ENCODE measurements around the gene NARS2.

The NARS2 gene

GRCh38 chr11:78415338-78415737, 159.3 kb downstream of the NARS2 start:
- DNase-seq (ENCODE audit: low read depth), result no peak

GRCh38 chr11:78414321-78415051, 160.2 kb downstream of the NARS2 start:
- no peak for DNase-seq (ENCODE audit: low read depth)

DNA sequence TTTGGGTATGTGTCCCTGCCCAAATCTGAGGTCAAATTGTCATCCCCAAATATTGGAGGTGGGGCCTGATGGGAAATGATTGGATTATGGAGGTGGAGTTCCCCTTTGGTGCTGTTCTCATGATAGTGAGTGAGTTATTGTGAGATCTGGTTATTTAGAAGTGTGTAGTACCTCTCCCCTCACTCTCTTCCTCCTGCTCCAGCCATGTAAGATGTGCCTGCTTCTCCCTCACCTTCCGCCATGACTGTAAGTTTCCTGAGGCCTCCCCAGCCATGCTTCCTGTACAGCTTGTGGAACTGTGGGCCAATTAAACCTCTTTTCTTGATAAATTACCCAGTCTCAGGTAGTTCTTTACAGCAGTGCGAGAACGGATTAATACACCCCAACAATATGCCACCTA, 166.0 kb downstream of the NARS2 start:
- no peak for DNase-seq (ENCODE audit: low read depth)

DNA sequence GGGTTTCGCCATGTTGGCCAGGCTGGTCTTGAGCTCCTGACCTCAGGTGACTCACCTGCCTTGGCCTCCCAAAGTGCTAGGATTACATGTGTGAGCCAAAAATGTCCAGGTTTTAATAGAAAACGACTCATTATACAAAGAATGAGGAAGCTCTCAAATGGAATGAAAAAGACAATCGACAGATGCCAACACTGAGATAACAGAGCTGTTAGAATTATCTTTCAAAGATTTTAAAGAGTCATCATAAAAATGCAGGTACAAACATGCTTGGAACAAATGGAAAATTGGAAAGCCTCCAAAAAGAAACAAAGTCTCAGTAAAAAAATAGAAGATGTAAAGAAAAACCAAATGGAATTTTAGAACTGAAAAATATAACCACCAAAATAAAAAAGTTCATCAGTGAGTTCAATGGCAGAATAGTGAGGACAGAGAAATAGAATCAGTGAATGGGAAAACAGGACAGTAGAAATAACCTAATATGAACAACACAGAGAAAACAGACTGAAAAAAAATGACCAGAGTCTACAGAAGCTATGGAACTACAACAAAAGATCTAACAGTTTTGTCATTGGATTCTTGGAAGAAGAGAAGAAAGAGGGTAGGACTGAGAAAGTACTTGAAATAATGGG, 168.0 kb downstream of the NARS2 start:
- no peak for DNase-seq (ENCODE audit: low read depth)

DNA sequence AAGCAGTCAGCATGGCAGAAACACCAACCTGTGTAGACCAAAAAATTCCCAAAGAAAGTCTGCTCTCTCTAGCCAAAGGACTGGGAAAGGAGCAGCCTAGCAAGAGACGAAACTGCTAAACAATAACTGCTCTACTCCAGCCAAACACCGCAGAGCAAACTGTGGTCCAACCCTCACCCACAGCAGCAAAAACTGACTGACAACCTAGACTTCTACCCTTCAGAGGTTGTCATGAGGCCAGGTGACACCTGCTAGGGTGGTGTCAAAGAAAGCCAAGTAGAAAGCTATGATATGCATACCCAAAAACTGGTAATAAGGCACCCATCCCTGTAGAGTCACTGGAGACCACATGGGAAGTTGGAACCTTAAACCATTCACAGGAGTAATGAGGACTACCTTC, 168.9 kb downstream of the NARS2 start:
- no peak for DNase-seq (ENCODE audit: low read depth)

- no peak for DNase-seq (ENCODE audit: low read depth)
Measured at GRCh38 chr11:78403781-78404180, 170.9 kb downstream of the NARS2 start.

GRCh38 chr11:78402847-78403246, 171.8 kb downstream of the NARS2 start:
- no peak for DNase-seq (ENCODE audit: low read depth)

DNA sequence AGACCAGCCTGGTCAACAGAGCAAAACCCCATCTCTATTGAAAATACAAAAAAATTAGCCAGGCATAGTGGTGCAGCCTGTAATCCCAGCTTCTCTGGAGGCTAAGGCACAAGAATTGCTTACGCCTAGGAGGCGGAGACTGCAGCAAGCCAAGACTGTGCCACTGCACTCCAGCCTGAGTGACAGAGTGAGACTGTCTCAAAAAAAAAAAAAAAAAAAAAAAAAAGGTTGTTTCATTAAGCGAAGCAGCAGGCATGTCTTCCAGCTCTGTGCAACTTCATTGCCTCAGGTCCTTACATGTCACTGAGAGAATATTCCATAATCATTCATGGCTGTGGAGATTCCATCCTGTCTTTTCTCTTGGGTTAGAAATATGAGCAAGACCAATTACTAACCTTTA, 174.0 kb downstream of the NARS2 start:
- no peak for DNase-seq (ENCODE audit: low read depth)

GRCh38 chr11:78400116-78400515, 174.5 kb downstream of the NARS2 start:
- no peak for DNase-seq (ENCODE audit: low read depth)

DNA sequence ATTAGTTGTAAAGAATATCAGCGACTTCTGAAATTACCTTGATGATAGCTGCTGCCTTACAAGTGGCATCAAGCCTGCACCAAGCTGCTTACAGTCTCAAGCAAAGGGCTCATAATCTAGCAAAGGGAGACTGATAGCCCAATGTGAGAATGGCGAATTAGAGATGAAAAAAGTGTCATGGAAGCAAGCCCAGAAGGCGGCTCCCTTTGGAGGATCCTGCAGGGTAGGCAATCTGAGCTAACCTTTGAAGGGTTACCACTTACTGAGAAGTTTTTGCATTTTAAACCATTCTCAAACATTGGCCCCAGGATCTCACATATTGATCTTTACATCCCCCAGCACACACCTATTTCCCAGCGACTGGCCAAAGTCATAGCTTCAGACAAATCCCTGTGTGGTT, 175.5 kb downstream of the NARS2 start:
- DNase-seq (ENCODE audit: low read depth), result no peak

GRCh38 chr11:78398715-78399114, 175.9 kb downstream of the NARS2 start:
- DNase-seq (ENCODE audit: low read depth), result no peak

GRCh38 chr11:78397398-78397797, 177.3 kb downstream of the NARS2 start:
- no peak for DNase-seq (ENCODE audit: low read depth)

DNA sequence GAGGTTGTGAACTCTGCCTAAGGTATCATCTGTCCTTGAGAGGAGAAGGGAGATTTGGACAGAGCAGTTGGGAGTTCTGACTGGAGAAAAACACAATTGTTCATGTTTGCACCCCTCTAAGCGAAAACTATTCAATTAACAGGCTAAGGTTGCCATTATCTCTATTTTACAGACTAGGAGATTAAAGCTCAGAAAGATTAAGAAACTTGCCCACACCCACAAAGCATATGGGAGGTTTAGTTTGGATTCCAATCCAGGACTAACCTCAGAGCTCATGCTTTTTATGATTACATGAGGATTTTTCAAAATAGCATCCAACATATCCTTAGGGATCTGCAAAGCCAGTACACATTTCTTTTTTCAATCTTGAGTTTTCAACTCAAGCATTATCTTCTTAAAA, 179.1 kb downstream of the NARS2 start:
- DNase-seq (ENCODE audit: low read depth), result no peak

GRCh38 chr11:78392854-78393253, 181.8 kb downstream of the NARS2 start:
- no peak for DNase-seq (ENCODE audit: low read depth)

DNA sequence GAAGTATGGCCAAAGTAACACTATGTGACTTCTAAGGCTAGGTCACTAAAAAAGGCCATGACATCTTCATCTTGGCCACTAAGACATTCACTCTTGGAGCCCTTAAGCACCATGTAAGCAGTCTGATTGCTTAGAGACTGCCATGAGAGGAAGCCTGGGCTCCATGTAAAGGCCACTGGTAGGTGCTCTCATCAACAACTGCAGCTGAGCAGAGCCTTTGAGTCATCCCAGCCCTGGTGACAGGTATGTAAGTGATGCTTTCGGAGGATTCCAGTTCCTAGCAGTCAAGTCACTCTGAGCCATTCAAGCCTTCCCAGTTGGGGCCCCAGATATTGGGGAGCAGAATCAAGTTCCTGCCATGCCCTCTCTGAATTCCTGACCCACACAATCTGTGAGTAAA, 183.2 kb downstream of the NARS2 start:
- no peak for DNase-seq (ENCODE audit: low read depth)

DNA sequence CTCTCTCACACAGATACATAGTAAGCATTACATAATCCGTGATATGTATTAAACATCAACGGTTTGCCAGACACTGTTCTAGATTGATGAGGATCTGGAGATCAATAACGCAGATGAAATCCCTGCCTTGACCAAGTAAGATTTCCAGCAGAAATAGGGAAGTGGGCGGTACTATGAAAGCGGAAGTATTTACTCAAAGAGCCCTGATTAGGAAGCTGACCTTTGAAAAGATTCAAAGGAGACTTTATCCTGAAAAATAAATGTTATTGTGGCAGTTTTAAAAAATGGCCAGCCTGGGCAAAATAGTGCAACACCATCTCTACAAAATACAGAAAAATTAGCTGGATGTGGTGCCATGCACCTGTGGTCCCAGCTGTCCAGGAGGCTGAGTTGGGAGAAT, 183.9 kb downstream of the NARS2 start:
- DNase-seq (ENCODE audit: low read depth), result no peak

DNA sequence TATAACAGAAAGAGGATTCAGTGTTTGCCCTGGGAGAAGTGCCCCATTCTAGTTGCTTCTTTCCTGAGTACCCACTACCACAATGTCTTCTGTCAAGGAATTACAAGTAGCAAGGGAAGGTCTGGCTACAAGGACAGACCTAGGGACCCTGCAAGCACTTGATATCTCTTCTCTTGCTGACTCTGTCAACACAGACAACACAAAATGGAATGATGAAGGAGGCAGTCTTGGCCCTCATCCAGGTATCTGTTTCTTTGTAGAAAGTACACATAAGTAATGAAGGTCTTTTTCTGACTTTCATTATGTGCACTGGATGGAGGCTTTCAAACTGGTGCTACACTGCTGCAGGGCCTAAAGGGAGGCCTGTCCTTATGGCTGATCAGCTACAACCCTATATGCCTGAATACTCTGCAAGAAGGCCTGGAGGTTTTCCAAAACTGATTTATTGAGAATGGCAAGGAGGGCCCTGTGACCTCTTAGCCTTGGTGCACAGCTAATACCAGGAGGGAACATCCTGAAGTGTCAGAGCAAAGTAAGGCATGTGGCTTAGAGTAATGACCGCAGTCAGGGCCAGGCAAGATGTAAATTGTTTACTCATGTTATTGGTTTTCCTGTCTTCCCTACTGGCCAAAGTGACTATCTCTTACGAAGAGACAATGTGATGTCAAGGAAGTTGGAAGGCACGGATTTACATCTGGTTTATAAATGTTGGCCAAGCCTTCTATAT, 188.3 kb downstream of the NARS2 start:
- no peak for DNase-seq (ENCODE audit: low read depth)
